ENCODE results near the gene FSIP1. TPM values are rescaled to one million over a fixed set of nuclear protein-coding genes. Genes with fewer than 3 reads are reported as not detected.

The FSIP1 gene
- total RNA-seq, 2 donors from 2014 or later = 0.33 TPM; not detected in 1

GRCh38 chr15:39666677-39667076, 116.0 kb downstream of the FSIP1 start:
- WGBS, 2 donors = 84 to 94% methylated on average over 3 of the region's 3 CpGs
- no peaks in the 10 kb centered on the region for H3K27me3 ChIP-seq
- no peak for ATAC-seq
- no peak overlapping the region for H3K27ac ChIP-seq
- H3K4me1 ChIP-seq = no peaks in the 10 kb centered on the region
- intact Hi-C loops (cut with DNase I) = no loop called here
- no peak overlapping the region for H3K4me3 ChIP-seq
- no peaks in the 10 kb centered on the region for H3K36me3 ChIP-seq (replicated peaks in 1 of 2; ENCODE audit: insufficient read depth in 1 of 2, low read depth in 2 of 2)
- TF ChIP-seq POLR2A (IDR thresholded peaks at IDR 0.05) = no peak
- no peak for TF ChIP-seq CTCF (IDR thresholded peaks at IDR 0.05)
- DNase-seq = no peak
- H3K9me3 ChIP-seq = no peaks in the 10 kb centered on the region

GRCh38 chr15:39665629-39666250, 116.9 kb downstream of the FSIP1 start:
- ATAC-seq (no peak), DNase-seq (no peak)
- no peaks in the 10 kb centered on the region for H3K4me1 ChIP-seq
- H3K27ac ChIP-seq = peak overlapping the region in 1 of 4 donors; percentile 32
- H3K27me3 ChIP-seq = no peaks in the 10 kb centered on the region
- no peaks in the 10 kb centered on the region for H3K9me3 ChIP-seq
- no peak overlapping the region for H3K4me3 ChIP-seq
- no peak for TF ChIP-seq CTCF (IDR thresholded peaks at IDR 0.05)
- no peak for TF ChIP-seq POLR2A (IDR thresholded peaks at IDR 0.05)
- H3K36me3 ChIP-seq (replicated peaks in 1 of 2; ENCODE audit: insufficient read depth in 1 of 2, low read depth in 2 of 2) = no peaks in the 10 kb centered on the region
- intact Hi-C loops (cut with DNase I) = no loop called here
- 28 to 30% methylated on average over 4 of the region's 4 CpGs for WGBS, 2 donors

- H3K27ac ChIP-seq = no peak overlapping the region
- H3K9me3 ChIP-seq = no peaks in the 10 kb centered on the region
- H3K4me1 ChIP-seq = no peaks in the 10 kb centered on the region
- WGBS, 2 donors = 54 to 73% methylated on average over 2 of the region's 2 CpGs
- H3K4me3 ChIP-seq = no peak overlapping the region
- no peak for ATAC-seq
- DNase-seq = no peak
- intact Hi-C loops (cut with DNase I) = no loop called here
- no peaks in the 10 kb centered on the region for H3K27me3 ChIP-seq
- H3K36me3 ChIP-seq (replicated peaks in 1 of 2; ENCODE audit: insufficient read depth in 1 of 2, low read depth in 2 of 2) = no peaks in the 10 kb centered on the region
- TF ChIP-seq POLR2A (IDR thresholded peaks at IDR 0.05) (no peak), CTCF (IDR thresholded peaks at IDR 0.05) (no peak)
Measured at GRCh38 chr15:39663704-39664250, 118.9 kb downstream of the FSIP1 start.

GRCh38 chr15:39661776-39662175, 120.9 kb downstream of the FSIP1 start:
- intact Hi-C loops (cut with DNase I) = no loop called here
- no peak for ATAC-seq

More at GRCh38 chr15:39661776-39662175, 120.9 kb downstream of the FSIP1 start:
- Histone ChIP-seq H3K4me3 (no peak overlapping the region), H3K36me3 (replicated peaks in 1 of 2; ENCODE audit: insufficient read depth in 1 of 2, low read depth in 2 of 2) (no peaks in the 10 kb centered on the region), H3K27me3 (no peaks in the 10 kb centered on the region), H3K9me3 (no peaks in the 10 kb centered on the region), H3K4me1 (no peaks in the 10 kb centered on the region), H3K27ac (no peak overlapping the region)
- no peak for DNase-seq
- TF ChIP-seq CTCF (IDR thresholded peaks at IDR 0.05) (no peak), POLR2A (IDR thresholded peaks at IDR 0.05) (no peak)

All from body of pancreas (tissue), 4 donors.